ENCODE data around the gene PYM1. TPM values are rescaled to one million over a fixed set of nuclear protein-coding genes. Genes with fewer than 3 reads are reported as not detected.
A peak's percentile ranks its signal among the peaks of the same experiment; 100 is the strongest.

The PYM1 gene
- total and polyA plus RNA-seq, 2 of the 4 experiments (the other 2 are of a cell fraction): 26.5 to 27.8 TPM

DNA sequence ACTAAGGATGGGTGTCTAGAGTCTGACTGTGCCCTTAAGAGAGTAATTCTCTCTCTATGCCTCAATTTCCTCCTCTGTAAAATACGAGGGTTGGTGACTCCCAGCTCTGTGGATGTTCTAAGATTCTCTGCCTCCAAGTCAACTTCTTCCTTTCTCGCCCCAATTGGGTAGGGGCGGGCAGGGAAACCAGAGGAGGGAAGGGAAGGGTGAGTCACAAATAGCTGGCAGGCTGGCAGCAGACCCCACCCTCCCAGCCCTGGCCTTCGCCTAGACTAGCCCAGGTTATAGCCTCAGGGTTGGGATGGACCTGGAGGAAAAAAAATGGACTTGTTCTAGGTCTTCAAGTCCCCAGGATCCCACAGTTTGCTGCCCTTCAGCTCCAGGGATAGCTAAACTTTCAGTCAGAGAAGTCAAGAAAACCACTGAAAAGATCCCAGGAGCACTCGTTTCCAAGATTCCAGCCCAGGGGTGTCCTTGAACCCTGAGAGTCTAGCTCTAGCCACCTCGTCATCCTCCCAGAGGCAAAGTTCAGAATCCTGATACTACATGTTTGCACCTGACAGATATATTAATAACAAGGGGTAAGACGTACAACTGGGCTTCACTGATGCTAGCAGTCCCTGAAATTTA, 5.6 kb upstream of the PYM1 start:
- Histone ChIP-seq H3K9ac (ENCODE audit: low read depth, low read length) (peak overlapping the region; percentile 27; the same call in 1 of the 2 replicates), H3K4me1 (ENCODE audit: control insufficient read depth, insufficient read depth, low read length) (peaks cover 15% of the 10 kb centered on the region), H3K27ac (ENCODE audit: insufficient read depth, low read length) (peak overlapping the region; percentile 35), H2BK20ac (ENCODE audit: low read depth, low read length) (peak overlapping the region; percentile 94), H4K91ac (ENCODE audit: insufficient read depth, low read depth, low read length) (peak overlapping the region; percentile 70; the same call in 1 of the 2 replicates), H4K5ac (ENCODE audit: low read depth, low read length) (peak overlapping the region; percentile 56), H4K8ac (ENCODE audit: low read depth in 2 of 2, low read length in 2 of 2) (peak overlapping the region; percentile 6 to 85), H3K23ac (ENCODE audit: low read depth, low read length) (peak overlapping the region; percentile 70), H3K9me3 (ENCODE audit: control insufficient read depth, insufficient read depth, low read length) (no peaks in the 10 kb centered on the region), H3K4me2 (ENCODE audit: low read depth, low read length) (peak overlapping the region; percentile 75), H3K14ac (replicated peaks; ENCODE audit: low read depth, low read length) (peak overlapping the region; percentile 89), H3K9me1 (ENCODE audit: insufficient read depth, low read length) (peaks cover 16% of the 10 kb centered on the region), H2BK5ac (ENCODE audit: low read depth, low read length, poor library complexity, severe bottlenecking) (peak overlapping the region; percentile 66), H2BK120ac (ENCODE audit: low read depth, low read length) (peak overlapping the region; percentile 59; the same call in 1 of the 2 replicates), H3K4me3 (ENCODE audit: insufficient read depth, low read depth, low read length) (peak overlapping the region; percentile 11; the same call in 1 of the 2 replicates), H3K79me1 (ENCODE audit: low read depth in 1 of 2, low read length in 2 of 2) (peaks cover 31 to 81% of the 10 kb centered on the region in 2 experiments), H3K27me3 (ENCODE audit: control insufficient read depth, insufficient read depth, low read length) (no peaks in the 10 kb centered on the region), H2AK9ac (replicated peaks; ENCODE audit: low read depth, low read length, poor library complexity) (peak overlapping the region; percentile 94), H3K18ac (ENCODE audit: low read depth, low read length) (peak overlapping the region; percentile 40), H3K4ac (ENCODE audit: low read depth, low read length) (peak overlapping the region; percentile 91), H3K36me3 (ENCODE audit: control insufficient read depth, insufficient read depth, low read length) (peaks cover 5% of the 10 kb centered on the region), H2BK15ac (ENCODE audit: low read depth, low read length) (peak overlapping the region; percentile 19; the same call in 1 of the 3 replicates), H2AFZ (replicated peaks; ENCODE audit: low read length, poor library complexity) (peak overlapping the region; percentile 63), H4K20me1 (ENCODE audit: insufficient read depth, low read length) (no peaks in the 10 kb centered on the region), H2AK5ac (ENCODE audit: low read depth, low read length) (peak overlapping the region; percentile 71), H3K56ac (ENCODE audit: extremely low read depth, insufficient read depth, low read length) (peak overlapping the region; percentile 22; the same call in 1 of the 2 replicates)
- CTCF ChIA-PET: interaction anchor here (0.6 to 1.1 kb wide), 2 partner anchors 9 to 76 kb away, joined by 3 read pairs; no protein-coding TSS in a partner anchor
- in situ Hi-C loops (cut with MboI; ENCODE audit: low sequenced_read_pairs) (no loop called here), dilution Hi-C loops (cut with HindIII; ENCODE audit: low sequenced_read_pairs, unreplicated experiment) (no loop called here), intact Hi-C loops (cut with micrococcal nuclease) (loop anchor here (5.0 kb wide), 2 partner anchors 116 to 191 kb away; partner anchors contain the start of genes GDF11, ORMDL2 and SARNP)
- POLR2A ChIA-PET (ENCODE audit: unreplicated experiment): interaction anchor here (0.6 kb wide), 1 partner anchor 115 kb away, joined by 3 read pairs; no protein-coding TSS in a partner anchor
- WGBS, 2 experiments (ENCODE audit: extremely low coverage in 2 of 2, insufficient read length in 1 of 2): no CpG with 5 or more reads among the region's 7 CpGs
- BruUV-seq (replicated peaks): no TSS peak
- DNase-seq: no peak
- ATAC-seq (ENCODE audit: low read depth): no peak; the same call in 1 of the 2 replicates
- TF ChIP-seq, protein P1, sequence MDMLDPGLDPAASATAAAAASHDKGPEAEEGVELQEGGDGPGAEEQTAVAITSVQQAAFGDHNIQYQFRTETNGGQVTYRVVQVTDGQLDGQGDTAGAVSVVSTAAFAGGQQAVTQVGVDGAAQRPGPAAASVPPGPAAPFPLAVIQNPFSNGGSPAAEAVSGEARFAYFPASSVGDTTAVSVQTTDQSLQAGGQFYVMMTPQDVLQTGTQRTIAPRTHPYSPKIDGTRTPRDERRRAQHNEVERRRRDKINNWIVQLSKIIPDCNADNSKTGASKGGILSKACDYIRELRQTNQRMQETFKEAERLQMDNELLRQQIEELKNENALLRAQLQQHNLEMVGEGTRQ (IDR thresholded peaks at IDR 0.05; ENCODE audit: low read depth, low read length): no peak
- TF ChIP-seq MAZ (IDR thresholded peaks at IDR 0.05; ENCODE audit: borderline replicate concordance, low read depth, low read length): no peak
- TF ChIP-seq RAD21 (IDR thresholded peaks at IDR 0.05; ENCODE audit: low read length): no peak
- TF ChIP-seq FOS (IDR thresholded peaks at IDR 0.05; ENCODE audit: low read depth, low read length): no peak
- no peak for TF ChIP-seq POLR2A (IDR thresholded peaks at IDR 0.05; ENCODE audit: low read depth, low read length)
- TF ChIP-seq BHLHE40 (IDR thresholded peaks at IDR 0.05; ENCODE audit: low read depth, low read length): no peak
- no peak for TF ChIP-seq SMC3 (IDR thresholded peaks at IDR 0.05; ENCODE audit: low read depth, low read length)
- no peak for TF ChIP-seq RCOR1 (IDR thresholded peaks at IDR 0.05; ENCODE audit: insufficient replicate concordance, low read length)
- TF ChIP-seq, protein P2, sequence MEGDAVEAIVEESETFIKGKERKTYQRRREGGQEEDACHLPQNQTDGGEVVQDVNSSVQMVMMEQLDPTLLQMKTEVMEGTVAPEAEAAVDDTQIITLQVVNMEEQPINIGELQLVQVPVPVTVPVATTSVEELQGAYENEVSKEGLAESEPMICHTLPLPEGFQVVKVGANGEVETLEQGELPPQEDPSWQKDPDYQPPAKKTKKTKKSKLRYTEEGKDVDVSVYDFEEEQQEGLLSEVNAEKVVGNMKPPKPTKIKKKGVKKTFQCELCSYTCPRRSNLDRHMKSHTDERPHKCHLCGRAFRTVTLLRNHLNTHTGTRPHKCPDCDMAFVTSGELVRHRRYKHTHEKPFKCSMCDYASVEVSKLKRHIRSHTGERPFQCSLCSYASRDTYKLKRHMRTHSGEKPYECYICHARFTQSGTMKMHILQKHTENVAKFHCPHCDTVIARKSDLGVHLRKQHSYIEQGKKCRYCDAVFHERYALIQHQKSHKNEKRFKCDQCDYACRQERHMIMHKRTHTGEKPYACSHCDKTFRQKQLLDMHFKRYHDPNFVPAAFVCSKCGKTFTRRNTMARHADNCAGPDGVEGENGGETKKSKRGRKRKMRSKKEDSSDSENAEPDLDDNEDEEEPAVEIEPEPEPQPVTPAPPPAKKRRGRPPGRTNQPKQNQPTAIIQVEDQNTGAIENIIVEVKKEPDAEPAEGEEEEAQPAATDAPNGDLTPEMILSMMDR (conservative IDR thresholded peaks at IDR 0.05; ENCODE audit: low read depth, low read length): no peak
- no peak for TF ChIP-seq MAFK (IDR thresholded peaks at IDR 0.05; ENCODE audit: low read depth, low read length)
- no peak for TF ChIP-seq RFX5 (IDR thresholded peaks at IDR 0.05; ENCODE audit: low read depth, low read length)
- TF ChIP-seq CHD1 (IDR thresholded peaks at IDR 0.05; ENCODE audit: low read depth, low read length): no peak
- TF ChIP-seq MXI1 (IDR thresholded peaks at IDR 0.05; ENCODE audit: borderline replicate concordance, low read depth, low read length): no peak
- TF ChIP-seq CEBPB (IDR thresholded peaks at IDR 0.05; ENCODE audit: low read depth, low read length): no peak

Measured in IMR-90 (cell line).